Hindlimb muscle (tissue), 1 donor: Measurements from ENCODE around the gene ARID1A. TPM values are rescaled to one million over a fixed set of nuclear protein-coding genes. Genes with fewer than 3 reads are reported as not detected.
"Not testable (repeated sequence)": the region's sequence is repeated elsewhere in the genome, so short reads cannot be mapped to it uniquely, and the experiment has no call there.

Source experiments
- DNase-seq: peaks from one replicate; pipeline ENCODE4 v3.0.0-alpha.2; 2013
- polyA plus RNA-seq: library from polyadenylated mRNA; unstranded; fragments of 120-200 nt; gene quantifications from one replicate; pipeline ENCODE4 v1.2.1, GENCODE V29; 2013; ENCODE audit not compliant: insufficient read length

ARID1A gene
- polyA plus RNA-seq, 1 donor: 53.6 TPM

- DNase-seq: peak; percentile 90
These were observed 93.2 kb downstream of the ARID1A start for GRCh38 chr1:26788836-26789611.

GRCh38 chr1:26789612-26789865 is 93.7 kb downstream of the ARID1A start:
- DNase-seq: no peak

- no peak for DNase-seq
These were observed 94.1 kb downstream of the ARID1A start for GRCh38 chr1:26789931-26790330.

GRCh38 chr1:26790551-26790953 is 94.7 kb downstream of the ARID1A start:
- DNase-seq: no peak

GRCh38 chr1:26791148-26791547 is 95.3 kb downstream of the ARID1A start:
- no peak for DNase-seq

GRCh38 chr1:26791626-26792025 is 95.8 kb downstream of the ARID1A start:
- no peak for DNase-seq

GRCh38 chr1:26792924-26793323 is 97.1 kb downstream of the ARID1A start:
- no peak for DNase-seq

- DNase-seq: no peak
These were observed 98.6 kb downstream of the ARID1A start for GRCh38 chr1:26794391-26794790.

GRCh38 chr1:26797627-26798026 is 101.8 kb downstream of the ARID1A start:
- DNase-seq: no peak

- DNase-seq: peak; percentile 73
These were observed 103.8 kb downstream of the ARID1A start for GRCh38 chr1:26799479-26800142.

- DNase-seq: not testable (repeated sequence)
These were observed 108.1 kb downstream of the ARID1A start for GRCh38 chr1:26803932-26804331.

GRCh38 chr1:26810105-26810504 is 114.3 kb downstream of the ARID1A start:
- peak; percentile 36 for DNase-seq

- no peak for DNase-seq
These were observed 115.2 kb downstream of the ARID1A start for GRCh38 chr1:26811057-26811456.

- DNase-seq: no peak
These were observed 115.9 kb downstream of the ARID1A start for GRCh38 chr1:26811708-26812107.

GRCh38 chr1:26814377-26814776 is 118.6 kb downstream of the ARID1A start:
- DNase-seq: no peak

GRCh38 chr1:26814893-26815292 is 119.1 kb downstream of the ARID1A start:
- DNase-seq: no peak

GRCh38 chr1:26820784-26821269 is 125.0 kb downstream of the ARID1A start:
- DNase-seq: no peak

GRCh38 chr1:26822737-26823395 is 127.1 kb downstream of the ARID1A start:
- DNase-seq: no peak

GRCh38 chr1:26824731-26825130 is 128.9 kb downstream of the ARID1A start:
- no peak for DNase-seq

GRCh38 chr1:26826261-26827105 is 130.7 kb downstream of the ARID1A start, which contains the start of gene ZDHHC18:
TSS of gene ZDHHC18 (plus strand) at chr1:26826688. CDS start at chr1:26826805, 117 bp downstream.
- peak; percentile 84 for DNase-seq

- DNase-seq: no peak
These were observed 131.3 kb downstream of the ARID1A start for GRCh38 chr1:26827106-26827604.

GRCh38 chr1:26827663-26828062 is 131.8 kb downstream of the ARID1A start:
- DNase-seq: peak; percentile 26
